ENCODE data around the gene VANGL2.
A peak's percentile ranks its signal among the peaks of the same experiment; 100 is the strongest.

Gene VANGL2

GRCh38 chr1:160400223-160400645 lies at the start of gene VANGL2:
VANGL2 (plus strand) TSS chr1:160400564; CDS start chr1:160415838, 15,274 bp downstream.
- peak; percentile 47 for DNase-seq

- DNase-seq = no peak
Observed at GRCh38 chr1:160351629-160352028, 48.7 kb upstream of the VANGL2 start.

GRCh38 chr1:160352555-160352954 lies 47.8 kb upstream of the VANGL2 start:
- DNase-seq = no peak

GRCh38 chr1:160353223-160353622 lies 47.1 kb upstream of the VANGL2 start:
- no peak for DNase-seq

GRCh38 chr1:160354388-160354985 lies 45.9 kb upstream of the VANGL2 start:
- peak; percentile 23 for DNase-seq

- no peak for DNase-seq
Observed at GRCh38 chr1:160357286-160358002, 42.9 kb upstream of the VANGL2 start.

- no peak for DNase-seq
Observed at GRCh38 chr1:160358073-160358472, 42.3 kb upstream of the VANGL2 start.

- no peak for DNase-seq
Observed at GRCh38 chr1:160359559-160360226, 40.7 kb upstream of the VANGL2 start.

- DNase-seq = no peak
Observed at GRCh38 chr1:160360227-160360695, 40.1 kb upstream of the VANGL2 start.

- DNase-seq = no peak
Observed at GRCh38 chr1:160361199-160361598, 39.2 kb upstream of the VANGL2 start.

GRCh38 chr1:160361814-160362167 lies 38.6 kb upstream of the VANGL2 start:
- no peak for DNase-seq

- no peak for DNase-seq
Observed at GRCh38 chr1:160362168-160362957, 38.0 kb upstream of the VANGL2 start.

GRCh38 chr1:160363010-160363409 lies 37.4 kb upstream of the VANGL2 start:
- no peak for DNase-seq

- no peak for DNase-seq
Observed at GRCh38 chr1:160363951-160364735, 36.2 kb upstream of the VANGL2 start.

GRCh38 chr1:160365325-160365724 lies 35.0 kb upstream of the VANGL2 start:
- no peak for DNase-seq

- no peak for DNase-seq
Observed at GRCh38 chr1:160366731-160367515, 33.4 kb upstream of the VANGL2 start, which contains the start of gene NHLH1. NHLH1 (plus strand) TSS chr1:160367071; CDS start chr1:160370732, 3,661 bp downstream.

GRCh38 chr1:160367516-160367900 lies 32.9 kb upstream of the VANGL2 start:
- DNase-seq = no peak

GRCh38 chr1:160367934-160368923 lies 32.1 kb upstream of the VANGL2 start:
- DNase-seq = no peak

GRCh38 chr1:160369087-160369486 lies 31.3 kb upstream of the VANGL2 start:
- DNase-seq = no peak
